HG03565 (cell line): ENCODE measurements around the gene DSC3.
"Not testable (repeated sequence)": the region's sequence is repeated elsewhere in the genome, so short reads cannot be mapped to it uniquely, and the experiment has no call there.

Source experiments
- ATAC-seq: cut with Tn5 transposase; IDR thresholded peaks from one replicate; pipeline ENCODE4 v1.9.1; 2021; ENCODE audit warnings: mild to moderate bottlenecking, moderate library complexity; ENCODE audit not compliant: unreplicated experiment

DSC3 gene

DNA sequence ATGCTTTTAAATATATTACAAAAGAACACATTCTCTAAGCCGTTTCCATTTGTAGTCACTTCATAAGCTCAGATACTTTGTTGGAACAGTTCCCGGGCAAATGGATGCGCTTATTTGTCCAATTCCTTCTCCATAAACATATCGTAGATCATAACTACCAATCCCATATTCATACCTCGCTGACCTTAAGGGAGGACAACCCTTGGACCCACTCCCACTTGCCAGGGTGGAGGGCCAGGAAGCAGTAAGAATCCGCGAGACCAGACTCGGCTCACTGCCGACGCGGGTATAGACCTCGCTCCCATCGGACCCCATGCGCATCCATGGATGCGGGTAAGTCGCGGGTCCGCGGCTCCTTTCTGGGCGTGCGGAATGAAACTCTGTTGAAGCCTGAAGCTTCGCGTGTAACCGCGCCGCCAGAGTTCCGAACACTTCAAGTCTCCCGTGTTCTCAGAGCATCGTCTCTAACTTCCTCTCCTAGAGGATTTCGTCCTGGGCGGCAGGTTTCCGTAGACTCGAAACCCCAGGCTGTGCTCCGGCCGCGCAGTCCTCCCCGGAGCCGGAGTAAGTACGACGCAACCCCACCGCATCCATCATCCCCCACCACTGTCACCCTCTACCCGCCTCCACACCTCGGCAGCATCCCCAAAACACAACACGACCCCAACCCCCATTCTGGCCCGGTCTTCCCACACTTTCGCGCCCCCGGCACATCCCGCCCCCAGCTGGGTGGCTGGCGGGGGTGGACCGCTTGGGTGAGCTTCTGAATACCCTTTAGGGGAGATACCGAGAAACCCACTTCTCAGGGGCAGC, 1.1 kb downstream of the DSC3 start:
- no peak for ATAC-seq

DNA sequence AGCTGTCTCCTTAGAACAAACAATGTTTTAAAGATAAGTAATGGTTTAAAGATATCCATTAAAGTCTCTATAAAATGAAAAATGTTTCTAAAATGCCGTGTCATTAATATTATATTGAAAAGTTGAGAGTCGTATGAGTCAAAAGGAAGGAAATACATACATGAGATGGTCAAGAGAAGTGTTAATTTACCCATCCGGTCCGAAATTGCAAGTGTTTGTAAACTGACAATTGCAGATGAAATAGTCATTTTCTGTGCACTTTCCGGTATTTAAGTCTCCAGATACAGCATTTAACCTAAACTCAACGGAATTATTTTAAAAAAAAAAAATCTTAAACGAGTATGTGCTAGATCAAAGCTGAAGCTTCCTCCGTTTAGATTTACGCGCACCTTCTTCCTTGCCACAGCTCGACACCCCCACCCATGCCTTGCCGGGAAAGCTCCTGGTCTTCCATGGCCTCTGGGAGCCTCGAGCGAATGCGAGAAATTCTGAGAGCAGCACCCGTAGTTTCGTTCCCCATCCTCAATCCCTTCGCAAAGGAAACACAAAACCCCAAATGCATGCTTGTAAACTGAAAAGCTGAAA, 1.8 kb downstream of the DSC3 start:
- no peak for ATAC-seq

- no peak for ATAC-seq
These were observed 3.1 kb downstream of the DSC3 start for GRCh38 chr18:31039426-31039825.

- not testable (repeated sequence) for ATAC-seq
These were observed 4.9 kb downstream of the DSC3 start for GRCh38 chr18:31037686-31038085.

DNA sequence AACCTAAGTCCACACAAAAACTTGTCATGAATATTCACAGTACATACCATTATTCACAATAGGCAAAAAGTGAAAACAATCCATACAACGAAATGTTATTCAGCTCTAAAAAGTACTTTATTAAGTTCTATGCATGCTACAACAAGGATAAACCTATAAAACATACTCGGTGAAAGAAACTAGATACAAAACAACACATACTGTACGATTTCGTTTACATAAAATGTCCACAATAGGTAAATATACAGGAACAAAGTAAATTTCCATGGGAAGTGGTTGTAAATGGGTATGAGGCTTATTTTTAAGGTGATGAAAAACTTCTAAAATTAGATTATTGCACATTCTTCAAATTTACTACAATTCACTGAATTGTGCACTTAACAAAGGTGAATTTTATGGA, 8.0 kb downstream of the DSC3 start:
- no peak for ATAC-seq

- ATAC-seq = no peak
These were observed 11.8 kb downstream of the DSC3 start for GRCh38 chr18:31030574-31031278.

GRCh38 chr18:31015715-31016434, 26.7 kb downstream of the DSC3 start:
- ATAC-seq = no peak

GRCh38 chr18:31011455-31011854, 31.1 kb downstream of the DSC3 start:
- not testable (repeated sequence) for ATAC-seq

DNA sequence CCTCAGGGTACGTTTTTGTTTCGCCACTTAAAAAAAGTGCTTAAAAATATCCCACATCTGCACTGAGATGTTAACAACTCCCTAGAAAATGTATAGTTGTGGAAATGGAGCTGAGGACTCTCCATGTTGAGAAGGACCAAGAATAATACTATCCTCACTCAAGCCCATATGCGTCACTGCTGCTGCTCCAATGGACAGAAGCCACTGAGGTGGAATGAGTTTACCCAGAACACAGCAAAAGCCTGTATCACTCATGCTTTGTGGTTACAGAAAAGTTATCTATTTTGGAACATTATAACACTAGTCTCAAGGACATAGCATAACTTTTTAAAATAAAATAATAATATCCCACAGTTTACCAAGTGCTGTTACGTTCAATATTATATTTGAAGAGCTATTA, 31.9 kb downstream of the DSC3 start:
- ATAC-seq = no peak

- no peak for ATAC-seq
These were observed 42.5 kb downstream of the DSC3 start for GRCh38 chr18:30999887-31000628.

DNA sequence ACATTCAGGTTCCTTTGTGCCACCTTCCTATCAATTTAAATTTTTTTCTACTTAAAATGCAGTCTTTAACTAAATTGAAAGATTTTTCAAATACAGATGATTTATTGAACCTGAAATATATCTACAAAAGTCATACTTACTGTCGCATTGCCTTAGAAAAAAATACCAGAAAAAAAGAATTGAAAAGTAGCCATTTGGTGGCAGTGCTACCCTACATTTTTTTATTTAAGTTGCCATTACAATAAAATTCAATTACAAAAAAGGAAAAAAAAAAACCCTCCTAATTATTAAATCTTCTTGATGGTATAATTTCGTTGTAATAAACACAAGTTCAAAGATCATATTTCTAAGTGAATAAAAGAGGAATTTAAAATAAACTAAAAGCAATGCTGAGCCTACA, 43.4 kb downstream of the DSC3 start:
- no peak for ATAC-seq

DNA sequence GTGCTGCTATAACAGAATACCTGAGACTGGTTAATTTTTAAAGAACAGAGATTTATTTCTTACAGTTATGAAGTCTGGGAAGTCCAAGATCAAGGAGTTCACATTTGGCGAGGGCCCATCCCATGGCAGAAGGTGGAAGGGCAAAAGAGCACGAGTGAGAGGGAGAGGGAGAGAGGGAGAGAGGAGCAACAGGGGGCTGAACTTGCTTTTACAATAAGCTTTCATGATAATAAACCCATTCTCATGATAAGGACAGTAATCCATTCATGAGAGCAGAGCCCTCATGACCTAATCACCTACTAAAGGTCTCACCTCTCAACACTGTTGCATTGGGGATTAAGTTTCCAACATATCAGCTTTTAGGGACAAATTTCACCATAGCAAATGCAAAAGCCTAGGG, 45.3 kb downstream of the DSC3 start:
- ATAC-seq = no peak

- ATAC-seq = no peak
These were observed 50.3 kb downstream of the DSC3 start for GRCh38 chr18:30992231-30992630.

- ATAC-seq = no peak
These were observed 51.1 kb downstream of the DSC3 start for GRCh38 chr18:30991397-30991796.

- ATAC-seq = no peak
These were observed 53.4 kb downstream of the DSC3 start for GRCh38 chr18:30989141-30989540.

GRCh38 chr18:30988440-30988839, 54.1 kb downstream of the DSC3 start:
- ATAC-seq = no peak

GRCh38 chr18:30987467-30988241, 54.9 kb downstream of the DSC3 start:
- no peak for ATAC-seq

DNA sequence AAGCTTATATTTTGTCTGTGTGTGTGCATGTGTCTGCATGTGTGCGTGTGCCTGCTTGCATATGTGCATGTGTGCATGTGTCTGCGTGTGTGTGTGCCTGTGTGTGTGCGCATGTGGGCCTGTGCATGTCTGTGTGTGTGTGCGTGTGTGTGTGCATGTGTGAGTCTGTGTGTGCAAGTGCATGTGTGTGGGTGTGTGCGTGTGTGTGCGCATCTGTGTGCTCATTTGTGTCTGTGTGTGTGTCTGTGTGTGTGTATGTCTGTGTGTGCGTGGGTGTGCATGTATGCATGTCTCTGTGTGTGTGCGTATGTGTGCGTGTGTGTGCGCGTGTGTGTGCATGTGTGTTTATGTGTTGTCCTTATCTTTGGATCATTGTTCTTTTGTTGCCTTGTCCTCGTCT, 56.8 kb downstream of the DSC3 start:
- no peak for ATAC-seq

DNA sequence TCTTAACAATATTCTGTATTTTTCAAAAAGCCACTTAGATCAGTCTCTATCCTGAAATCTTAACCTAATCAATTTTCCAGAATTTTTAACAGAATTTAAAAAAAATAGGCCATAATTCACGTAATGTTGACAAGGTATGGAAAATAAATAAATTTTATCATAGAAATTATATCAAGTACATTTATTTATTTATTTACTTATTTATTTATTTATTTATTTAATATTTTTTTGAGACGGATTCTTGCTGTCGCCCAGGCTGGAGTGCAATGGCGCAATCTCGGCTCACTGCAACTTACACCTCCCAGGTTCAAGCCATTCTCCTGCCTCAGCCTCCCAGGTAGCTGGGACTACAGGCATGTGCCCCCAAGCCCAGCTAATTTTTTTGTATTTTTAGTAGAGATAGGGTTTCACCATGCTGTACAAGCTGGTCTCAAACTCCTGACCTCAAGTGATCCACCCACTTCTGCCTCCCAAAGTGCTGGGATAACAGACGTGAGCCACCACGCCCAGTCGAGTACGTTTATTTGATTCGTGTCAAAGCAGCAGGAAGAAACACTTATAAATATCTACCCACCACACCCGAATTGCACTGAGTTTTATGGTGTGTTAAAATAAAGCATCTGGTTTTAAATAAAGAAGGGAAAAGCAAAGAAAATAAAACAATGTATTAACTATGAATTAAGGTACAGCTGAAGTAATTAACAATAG, 60.1 kb downstream of the DSC3 start:
- ATAC-seq = no peak
